HG03097 (cell line): Measurements from ENCODE around the gene ATRN.

Source experiments
- ATAC-seq: cut with Tn5 transposase; IDR thresholded peaks from one replicate; pipeline ENCODE4 v1.9.1; 2021; ENCODE audit not compliant: unreplicated experiment, low FRiP score

ATRN gene

DNA sequence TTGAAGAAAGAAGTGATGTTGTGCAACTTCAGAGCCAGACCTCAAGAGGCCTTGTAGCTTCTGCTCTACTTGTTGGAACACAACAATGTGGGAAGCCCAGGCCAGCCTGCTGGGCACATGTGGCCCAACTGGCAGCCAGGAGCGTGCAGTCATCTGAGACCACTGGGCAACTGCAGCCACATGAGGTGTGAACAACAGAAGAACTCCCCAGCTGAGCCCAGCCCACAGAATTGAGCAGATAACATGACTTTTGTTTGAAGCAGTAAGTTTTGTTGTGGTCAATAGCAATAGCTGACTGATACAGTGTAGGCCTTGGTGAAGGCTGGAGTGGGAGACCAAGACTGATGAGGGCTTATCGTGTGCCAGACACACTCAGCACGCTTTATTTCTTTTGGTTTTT is 219.6 kb downstream of the ATRN start:
- no peak for ATAC-seq

- no peak for ATAC-seq
These were observed 220.5 kb downstream of the ATRN start for GRCh38 chr20:3691306-3691705.

DNA sequence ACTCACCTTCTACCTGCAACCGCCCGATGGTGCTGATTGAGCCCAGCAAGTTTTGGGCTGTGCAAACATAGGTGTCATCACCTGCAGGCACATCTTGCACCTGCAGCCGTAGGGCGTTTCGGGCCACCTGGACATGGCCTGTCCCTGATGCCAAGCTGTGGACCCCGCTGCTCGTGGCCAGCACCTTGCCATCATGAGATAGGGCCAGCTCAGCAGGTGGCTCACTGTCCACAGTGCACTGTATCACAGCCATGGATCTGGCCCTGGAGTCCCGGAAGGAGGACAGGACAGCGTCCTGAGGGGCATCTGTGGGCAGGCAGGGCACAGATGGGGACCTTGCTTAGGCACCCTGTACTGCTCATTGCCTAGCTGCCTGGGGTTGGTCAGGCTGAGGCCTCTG is 221.1 kb downstream of the ATRN start:
- no peak for ATAC-seq

DNA sequence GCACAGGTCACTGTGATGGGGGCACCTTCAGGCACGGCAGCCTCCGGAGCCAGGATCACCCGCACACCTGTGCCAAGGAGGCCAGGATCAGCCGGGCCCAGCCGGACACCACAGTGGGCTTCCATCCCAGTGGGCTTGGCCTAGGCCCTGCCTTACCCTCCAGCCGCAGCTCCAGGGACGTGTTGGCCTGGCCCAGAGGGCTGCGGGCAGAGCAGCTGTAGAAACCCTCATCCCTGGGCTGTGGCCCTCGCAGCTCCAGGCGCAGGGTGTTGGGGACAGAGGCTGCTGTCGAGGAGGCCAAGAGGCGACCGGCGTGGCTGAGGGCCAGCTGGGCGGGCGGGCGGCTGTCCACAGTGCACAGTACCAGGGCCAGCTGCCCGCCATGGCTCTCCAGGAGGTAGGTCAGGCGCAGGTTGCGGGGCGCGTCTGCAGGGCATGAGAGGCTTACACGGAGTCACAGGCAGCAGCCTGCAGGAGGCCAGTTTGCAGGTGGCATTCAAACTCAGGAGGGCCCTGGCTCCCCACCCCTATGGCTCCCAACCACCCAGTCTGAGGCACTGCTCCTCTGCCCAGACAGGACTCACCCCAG is 222.0 kb downstream of the ATRN start:
- no peak for ATAC-seq

GRCh38 chr20:3693376-3693775 is 222.6 kb downstream of the ATRN start:
- no peak for ATAC-seq

GRCh38 chr20:3694864-3695263 is 224.0 kb downstream of the ATRN start:
- ATAC-seq: no peak

DNA sequence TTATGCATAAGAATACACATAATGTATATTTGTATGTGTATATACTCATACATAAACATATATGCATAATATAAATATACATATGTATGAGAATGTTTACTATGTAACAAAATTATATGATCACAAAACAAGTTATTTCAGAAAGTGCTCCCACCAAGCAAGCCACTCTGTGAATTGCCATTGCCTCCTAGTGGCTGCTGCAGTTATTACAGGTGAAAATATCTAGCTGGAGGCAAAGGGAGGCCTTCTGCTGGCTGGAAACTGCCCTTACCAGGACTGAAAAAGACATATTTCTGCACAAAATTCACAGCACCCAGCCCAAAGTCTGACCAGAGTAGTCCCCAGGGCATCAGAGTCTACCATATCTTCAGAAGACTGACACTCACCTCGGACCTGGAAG is 225.4 kb downstream of the ATRN start:
- no peak for ATAC-seq

DNA sequence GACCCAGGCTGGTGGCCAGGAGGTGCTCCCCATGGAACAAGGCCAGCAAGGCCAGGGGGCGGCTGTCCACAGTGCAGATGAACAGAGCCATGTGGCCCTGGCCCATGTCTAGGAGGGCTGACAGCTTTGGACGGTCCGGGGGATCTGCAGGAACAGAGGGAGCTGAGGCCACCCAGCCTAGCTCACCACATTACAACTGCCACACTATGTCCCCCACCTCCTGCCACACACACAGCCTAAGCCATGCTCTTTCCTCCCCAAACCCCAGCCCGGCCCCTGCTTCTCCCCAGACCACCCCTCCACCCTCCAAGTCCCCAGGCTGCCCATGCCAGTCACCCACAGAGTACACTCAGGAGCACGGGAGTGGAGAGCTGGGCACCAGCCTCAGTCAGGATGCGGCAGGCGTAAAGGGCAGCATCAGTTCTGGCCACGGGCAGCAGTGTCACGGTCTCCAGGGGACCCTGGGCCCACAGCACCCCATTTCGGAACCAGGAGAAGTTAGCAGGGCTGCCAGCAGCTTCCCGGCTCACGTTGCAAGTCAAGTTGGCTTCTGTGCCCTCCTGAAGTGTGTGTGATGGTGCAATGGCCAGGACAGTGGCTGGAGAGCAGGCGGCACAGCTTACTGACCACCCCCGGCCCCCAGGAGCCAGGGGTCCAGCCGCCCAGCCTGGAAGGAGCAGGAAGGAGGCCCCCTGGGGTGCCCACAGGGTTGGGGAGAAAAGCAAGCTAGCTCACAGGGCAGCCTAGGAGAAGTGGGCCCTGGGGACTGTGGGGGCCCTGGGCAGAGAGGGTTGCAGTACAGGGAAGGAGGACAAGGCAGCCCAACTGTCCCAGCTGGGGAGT is 226.1 kb downstream of the ATRN start:
- ATAC-seq: no peak

DNA sequence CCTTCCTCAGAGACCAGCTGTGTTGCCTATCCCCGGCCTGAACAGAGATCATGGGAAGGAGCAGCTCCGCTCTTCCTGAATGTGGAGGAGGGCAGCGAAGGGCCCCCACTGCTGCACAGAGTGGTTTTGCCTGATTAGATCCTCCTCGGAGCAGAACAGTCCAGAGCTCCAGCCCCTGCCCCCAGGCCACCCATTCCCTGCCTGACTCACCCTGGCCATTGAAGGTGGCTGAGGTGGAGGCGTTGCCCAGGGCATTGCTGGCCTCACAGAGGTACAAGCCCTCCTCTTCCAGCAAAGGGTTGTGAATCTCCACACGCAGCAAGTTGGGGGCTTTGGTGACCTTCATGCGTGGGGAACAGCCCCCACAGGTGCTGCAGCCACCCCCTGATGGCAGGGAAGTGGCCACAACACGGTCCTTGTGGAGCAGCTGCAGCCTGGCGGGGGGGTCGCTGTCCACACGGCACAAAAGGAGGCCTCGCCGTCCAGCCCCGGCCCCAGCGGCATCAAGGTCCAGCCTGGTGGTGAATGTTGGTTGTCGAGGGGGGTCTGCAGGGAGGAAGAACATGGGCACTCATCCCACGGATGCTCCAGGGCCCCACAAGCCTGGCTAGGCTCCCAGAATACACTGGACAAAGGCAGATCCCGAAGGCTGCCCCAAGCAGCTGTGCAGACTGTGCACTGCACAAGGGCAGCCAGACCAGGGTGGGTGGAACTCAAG is 226.9 kb downstream of the ATRN start:
- no peak for ATAC-seq

- ATAC-seq: no peak
These were observed 227.8 kb downstream of the ATRN start for GRCh38 chr20:3698591-3699001.

- no peak for ATAC-seq
These were observed 228.2 kb downstream of the ATRN start for GRCh38 chr20:3699037-3699436.
